GM18508 (cell line): ENCODE measurements around the gene GPR87.

Experiments
- ATAC-seq: cut with Tn5 transposase; IDR thresholded peaks from one replicate; pipeline ENCODE4 v1.9.1; 2021; ENCODE audit warnings: moderate number of reproducible peaks; ENCODE audit not compliant: insufficient read depth, unreplicated experiment

The GPR87 gene, protein sequence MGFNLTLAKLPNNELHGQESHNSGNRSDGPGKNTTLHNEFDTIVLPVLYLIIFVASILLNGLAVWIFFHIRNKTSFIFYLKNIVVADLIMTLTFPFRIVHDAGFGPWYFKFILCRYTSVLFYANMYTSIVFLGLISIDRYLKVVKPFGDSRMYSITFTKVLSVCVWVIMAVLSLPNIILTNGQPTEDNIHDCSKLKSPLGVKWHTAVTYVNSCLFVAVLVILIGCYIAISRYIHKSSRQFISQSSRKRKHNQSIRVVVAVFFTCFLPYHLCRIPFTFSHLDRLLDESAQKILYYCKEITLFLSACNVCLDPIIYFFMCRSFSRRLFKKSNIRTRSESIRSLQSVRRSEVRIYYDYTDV

DNA sequence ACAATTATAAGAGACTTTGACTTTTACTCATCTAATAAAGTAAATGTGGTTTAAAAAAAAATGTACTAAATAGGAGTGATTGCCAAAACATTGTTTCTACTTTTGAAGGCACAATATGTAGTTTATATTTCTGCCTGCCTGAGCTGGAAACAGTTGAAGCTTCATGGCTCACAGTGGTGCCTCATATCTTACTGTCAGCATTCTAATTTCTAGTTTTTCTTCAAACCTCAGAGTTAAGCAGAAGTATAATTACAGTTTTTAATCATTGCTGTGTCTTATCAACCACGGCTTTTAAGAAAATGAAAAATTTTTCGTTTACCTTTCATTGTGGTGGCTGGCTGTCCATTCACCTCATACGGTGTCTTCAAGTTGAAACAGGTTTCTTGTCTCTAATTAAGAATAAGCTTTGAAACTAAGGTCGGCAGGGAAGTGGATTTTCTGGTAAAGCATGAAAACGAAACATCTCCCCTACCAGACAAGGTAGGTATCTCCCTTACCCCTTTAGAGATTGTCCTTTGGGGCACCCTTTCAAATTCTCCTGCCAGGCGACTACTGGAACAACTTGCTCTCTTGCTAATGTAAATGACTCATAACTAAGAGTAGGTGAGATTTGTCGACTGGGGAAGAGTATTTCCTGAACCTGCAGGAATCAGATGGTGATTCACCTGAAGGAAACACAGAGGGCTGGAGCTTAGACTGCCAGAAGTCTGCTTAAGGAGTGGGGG, at the start of gene GPR87:
Gene GPR87, minus strand, starts transcription at position 554 of the 725 bp plus-strand sequence. CDS start 16,720 bp downstream, outside the sequence.
- no peak for ATAC-seq

DNA sequence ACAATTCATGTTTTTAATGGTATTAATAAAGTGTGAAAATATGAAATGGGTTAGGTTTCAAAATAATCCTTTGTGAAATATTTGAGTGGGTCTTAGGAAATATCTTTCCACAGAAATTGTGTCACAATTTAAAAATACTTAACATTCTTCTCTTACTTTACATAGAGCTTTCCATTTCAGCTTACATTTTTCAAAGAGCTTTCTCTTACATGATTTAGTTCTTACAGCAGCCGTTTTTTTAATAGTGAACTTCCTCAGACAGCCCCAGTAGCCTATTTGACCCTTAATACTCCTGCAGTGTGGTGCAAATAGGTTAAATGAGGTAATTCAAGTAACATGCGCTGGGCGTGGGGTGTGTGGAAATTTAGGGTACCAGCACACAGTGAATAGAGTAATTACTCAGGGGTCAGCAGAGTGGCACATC, 46.1 kb upstream of the GPR87 start:
- ATAC-seq: no peak

DNA sequence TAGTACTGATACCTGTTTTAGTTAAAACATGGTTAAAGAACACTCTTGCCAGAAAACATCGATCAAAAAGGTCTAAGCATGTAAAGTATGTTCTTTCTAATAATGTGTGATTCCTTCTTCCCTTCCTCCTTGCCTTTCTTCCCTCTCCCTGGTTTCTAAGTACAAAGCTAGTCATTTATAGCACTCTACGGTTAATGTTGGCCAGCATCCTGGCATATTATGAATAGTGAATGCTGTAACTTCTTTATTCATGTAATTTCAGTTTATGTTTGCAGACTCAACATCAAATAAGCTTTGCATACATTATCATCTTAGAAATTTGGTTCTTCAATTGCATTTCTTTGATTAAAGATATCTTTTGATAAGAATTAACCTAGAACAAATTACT, 40.8 kb upstream of the GPR87 start:
- ATAC-seq: no peak

DNA sequence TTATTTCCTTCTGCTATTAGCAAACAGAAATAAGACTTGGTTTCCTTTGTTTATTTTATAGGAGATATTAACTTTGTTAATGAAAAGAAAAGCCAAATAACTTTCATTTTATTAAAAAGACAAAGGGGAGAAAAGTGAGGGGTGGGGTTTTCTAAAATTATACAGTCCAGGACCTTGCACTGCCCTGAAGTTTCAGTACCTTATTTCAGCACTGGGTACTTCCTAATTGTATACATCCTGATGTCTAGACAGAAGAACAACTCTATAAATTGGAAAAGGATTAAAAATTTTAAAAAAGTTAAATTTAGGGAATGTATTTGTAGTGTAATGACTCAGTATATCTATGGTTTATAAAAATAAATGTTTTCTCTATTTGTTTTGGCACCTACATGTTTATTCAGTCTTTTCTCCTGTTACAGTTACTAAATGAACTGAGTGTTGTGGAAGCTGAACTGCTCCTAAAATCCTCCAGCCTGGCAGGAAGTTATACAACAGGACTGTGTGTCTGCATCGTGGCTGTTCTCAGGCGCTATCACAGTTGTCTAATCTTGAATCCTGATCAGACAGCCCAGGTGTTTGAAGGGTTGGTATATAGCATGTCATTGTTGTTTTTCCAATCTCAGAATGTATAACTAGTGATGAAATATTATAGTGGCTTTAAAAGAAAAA, 40.3 kb upstream of the GPR87 start:
- no peak for ATAC-seq

DNA sequence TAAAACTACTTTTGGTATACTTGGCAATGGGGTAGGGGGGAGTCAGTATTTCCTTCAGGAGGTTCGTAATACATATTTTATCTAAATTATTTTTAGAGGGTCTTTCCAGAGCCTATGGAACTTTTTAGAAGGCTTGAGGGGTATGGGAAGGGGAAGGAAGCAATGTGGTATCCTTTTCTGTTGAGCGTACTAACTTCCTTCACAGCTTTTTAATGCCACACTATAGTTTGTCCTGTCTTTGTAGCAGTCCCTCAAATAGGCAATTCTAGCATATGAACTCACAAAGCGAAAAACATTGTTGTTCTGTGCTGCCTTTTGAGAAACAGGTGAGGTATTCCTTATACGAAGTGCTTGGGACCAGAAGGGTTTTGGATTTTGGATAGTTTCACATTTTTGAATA, 35.0 kb upstream of the GPR87 start:
- ATAC-seq: no peak

DNA sequence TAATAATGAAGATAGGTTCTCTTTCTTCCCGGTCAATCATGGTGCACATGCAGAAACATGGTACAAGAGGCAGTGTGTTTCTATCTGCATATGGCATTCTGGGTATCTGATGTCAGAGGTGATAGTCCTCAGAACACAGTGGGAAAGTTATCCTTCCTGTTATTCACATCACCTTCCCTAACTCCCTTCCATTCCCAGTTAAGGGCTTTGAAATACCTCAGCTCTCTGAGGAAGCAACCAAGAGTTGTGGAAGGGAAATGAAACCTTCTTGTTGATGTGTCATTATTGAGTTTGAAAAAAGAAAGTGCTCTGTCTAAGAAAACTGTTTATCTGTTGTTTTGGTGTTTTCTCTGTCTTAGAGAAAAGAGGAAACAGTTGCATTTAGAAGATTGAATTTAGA, 34.6 kb upstream of the GPR87 start:
- peak; percentile 73 for ATAC-seq

DNA sequence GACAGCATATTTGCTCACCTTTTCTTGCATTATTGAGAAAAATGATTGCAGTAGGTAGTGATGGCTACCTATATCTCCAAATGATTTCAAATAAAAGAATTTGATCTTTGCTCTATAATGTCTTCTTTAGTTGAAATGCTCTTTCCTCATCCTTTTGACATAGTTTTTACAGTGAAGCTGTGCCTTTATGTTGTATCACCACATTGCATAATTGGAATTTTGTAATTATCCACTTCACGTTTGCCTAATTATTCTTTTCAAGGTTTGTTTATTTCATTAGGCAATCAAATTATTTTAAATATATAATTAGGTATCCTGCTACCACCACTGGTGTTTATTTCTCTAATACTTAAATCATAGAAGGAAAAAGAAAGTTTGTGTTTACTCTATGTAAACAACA, 34.0 kb upstream of the GPR87 start:
- no peak for ATAC-seq

DNA sequence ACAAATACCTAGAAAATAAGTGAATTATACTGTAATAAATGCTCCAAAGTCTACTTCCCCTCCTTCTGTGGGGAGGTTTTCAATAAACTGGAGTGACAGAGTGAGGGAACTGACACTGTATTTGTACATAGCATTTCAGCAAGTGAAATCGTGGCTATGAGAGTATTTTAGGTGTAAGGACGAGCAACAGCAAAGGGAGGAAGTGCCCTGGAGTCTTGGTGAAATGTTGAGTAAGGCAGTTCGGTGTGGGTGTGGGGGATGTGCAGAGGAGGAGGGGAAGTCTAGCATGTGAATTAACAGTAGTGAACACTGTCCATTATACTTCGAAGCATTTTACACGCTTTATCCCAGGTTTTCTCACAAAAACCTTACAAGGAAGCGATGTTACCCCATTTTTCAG, 30.8 kb upstream of the GPR87 start:
- no peak for ATAC-seq

DNA sequence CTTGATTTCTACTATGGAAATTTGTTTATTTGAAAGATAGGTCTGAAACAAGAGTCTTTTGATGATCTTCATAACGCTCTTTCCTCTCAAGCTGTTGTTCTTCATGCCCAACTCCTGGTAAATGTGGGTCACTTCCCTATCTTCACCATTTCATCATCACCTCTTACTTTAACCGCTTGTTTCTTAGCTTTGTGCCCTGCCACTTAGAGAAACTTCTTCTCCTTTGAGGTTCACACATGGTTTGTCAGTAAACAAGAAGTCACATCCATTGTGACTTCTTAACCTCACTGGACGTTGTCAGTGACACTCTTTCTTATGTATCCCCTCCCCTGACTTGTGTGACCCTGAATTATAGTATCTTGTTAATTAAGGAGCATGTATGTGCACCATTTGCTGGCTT, 29.7 kb upstream of the GPR87 start:
- no peak for ATAC-seq

DNA sequence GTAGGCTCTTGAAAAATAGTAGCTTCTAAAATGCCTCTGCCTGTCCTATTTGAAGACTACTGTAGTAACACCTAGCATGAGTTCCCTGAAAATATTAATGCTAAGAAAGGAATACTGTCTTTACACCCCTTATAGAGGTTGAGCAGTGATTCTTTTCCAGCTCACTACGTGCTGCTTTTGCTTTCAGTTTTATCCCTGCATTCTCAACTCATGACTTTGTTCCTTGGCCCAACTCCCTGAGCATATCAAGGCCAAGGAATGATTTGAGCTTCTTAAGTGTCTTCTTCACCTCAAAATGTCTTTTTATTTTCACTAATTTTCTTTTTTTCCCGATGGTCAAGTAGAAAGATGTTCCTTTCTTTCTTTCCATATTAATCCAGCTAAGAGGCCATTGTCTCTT, 29.2 kb upstream of the GPR87 start:
- no peak for ATAC-seq

DNA sequence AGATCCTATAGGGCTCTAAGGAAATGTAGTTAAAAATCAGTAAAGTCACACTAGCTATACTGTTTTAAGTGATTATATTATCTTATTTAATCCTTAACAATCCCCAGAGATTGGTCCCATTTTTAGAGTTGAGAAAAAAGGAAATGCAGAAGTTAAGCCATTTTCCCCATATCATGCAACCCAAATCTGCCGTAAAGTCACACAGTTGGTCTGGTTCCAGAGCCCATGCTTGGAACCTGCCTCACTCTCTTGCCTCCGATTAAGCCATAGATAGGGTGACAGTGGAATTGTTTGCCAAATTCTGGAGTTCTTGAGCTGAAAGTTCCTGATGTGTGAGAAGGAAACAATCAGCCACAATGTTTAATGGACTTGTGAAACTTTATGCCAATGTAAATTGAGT, 15.1 kb upstream of the GPR87 start:
- ATAC-seq: no peak

DNA sequence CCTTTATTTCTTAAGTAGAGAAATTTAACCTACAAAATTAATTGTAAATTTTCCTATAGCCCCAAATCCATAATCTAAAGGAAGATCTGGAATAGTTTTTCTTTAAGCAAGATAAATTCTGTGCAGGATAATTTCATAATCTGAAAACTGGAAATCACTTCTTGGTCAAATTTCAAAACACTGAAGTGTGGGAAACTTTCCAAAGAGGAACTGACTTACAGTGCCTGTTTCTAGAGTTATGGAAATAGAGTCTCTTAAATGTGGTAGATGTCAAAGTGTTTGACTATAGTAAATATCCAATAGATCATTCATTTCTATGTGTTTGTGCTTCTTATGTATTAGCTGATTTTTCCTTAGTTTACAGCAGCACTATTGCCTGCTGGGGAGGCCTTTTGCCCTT, 14.3 kb upstream of the GPR87 start:
- ATAC-seq: no peak

DNA sequence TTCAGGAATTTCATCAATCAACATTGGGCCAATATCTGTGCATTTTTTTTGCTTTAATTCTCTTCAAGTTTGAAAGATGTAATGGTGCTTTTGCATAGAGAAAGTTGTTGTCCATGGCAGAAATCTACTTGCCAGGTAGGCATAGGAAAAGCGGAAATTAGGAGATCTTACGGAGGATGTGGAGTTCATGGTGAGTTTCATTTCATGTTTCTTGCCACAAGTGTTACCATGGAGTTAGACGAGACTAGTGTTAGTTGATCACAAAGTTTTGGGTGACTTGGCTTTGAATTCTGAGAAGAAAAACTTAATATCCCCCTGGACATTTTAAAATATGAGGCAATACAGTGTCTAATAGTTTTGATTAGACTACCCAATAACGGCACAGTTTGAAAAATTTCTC, 13.8 kb upstream of the GPR87 start:
- no peak for ATAC-seq

DNA sequence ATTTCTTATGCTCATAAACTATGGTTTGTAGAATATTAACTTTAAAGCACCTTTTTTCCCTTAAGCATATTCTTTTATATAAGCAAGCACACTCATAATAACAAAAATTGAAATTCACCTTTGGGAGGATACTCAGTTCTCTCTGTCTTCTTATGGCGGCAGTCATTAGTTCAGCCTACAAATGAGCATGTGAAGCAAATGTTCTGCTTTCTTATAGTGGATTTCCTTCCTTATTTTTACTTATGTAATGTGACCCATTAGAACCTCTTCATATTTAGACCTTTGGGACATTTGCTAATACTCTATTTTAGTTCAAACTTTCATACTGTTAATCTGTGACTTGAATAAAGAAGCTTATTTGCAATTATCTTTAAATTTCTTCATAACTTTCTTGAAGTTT, 12.7 kb upstream of the GPR87 start, which contains the start of gene P2RY13:
Gene P2RY13, minus strand, starts transcription at position 187 of the 400 bp plus-strand sequence. Its CDS starts 21 bp downstream, at position 166.
- no peak for ATAC-seq

DNA sequence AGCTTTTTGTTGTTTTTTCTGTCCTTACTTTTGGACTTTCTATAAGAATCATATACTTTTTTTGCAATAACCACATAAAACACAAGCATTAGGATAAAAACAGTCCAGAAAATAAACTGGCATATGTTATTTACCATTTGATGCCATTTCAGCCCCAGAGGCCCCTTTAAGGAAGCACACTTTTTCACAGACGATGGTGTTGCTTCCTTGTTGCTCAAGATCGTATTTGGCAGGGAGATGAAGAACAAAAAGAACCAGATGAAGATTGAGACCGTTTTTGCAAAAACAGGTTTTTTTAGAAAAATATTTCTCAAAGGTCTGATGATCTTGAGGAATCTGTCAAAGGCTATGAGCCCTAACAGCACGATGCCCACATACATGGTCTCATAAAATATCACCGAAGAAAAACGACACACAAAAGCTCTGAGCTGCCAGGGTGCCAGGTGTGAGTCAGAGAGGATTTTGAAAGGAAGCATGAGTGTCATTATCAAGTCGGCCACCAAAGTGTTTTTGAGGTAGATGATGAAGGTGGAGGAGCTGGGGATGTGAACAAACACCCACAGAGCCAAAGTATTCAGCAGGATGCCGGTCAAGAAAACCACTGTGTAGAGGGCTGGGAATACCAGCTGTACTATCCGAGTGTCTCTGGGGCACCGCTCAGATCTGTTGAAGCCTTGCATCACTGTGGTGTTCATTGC, 11.8 kb upstream of the GPR87 start:
- no peak for ATAC-seq

DNA sequence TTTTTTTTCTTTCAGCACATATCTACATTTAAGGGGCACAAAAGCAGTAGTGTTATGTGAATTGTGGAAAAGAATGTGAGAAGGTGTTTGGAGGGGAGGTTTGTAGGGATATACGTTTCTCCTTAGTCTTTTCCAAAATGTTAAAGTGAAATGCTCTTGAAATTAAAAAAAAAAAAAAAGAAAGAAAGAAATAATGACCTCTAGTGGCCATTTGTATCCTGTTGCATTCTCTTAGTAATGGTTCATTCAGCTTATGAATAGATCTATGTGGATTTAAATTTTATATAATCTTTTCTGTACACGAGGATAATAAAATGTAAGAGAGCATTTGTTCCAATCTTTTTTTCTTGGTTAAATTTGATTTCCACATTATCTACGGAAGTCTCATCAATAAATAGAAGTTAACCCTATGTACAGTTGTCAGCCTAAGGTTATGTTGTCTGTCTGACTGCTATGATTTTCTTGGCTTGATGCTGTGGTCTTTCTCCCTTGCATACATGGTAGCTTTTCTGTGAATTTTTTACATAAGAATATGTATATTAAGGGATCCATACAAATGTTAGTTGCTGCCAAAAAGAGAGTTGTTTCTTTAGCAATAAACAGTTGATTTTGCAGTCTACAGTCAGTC, 11.1 kb upstream of the GPR87 start:
- ATAC-seq: no peak

DNA sequence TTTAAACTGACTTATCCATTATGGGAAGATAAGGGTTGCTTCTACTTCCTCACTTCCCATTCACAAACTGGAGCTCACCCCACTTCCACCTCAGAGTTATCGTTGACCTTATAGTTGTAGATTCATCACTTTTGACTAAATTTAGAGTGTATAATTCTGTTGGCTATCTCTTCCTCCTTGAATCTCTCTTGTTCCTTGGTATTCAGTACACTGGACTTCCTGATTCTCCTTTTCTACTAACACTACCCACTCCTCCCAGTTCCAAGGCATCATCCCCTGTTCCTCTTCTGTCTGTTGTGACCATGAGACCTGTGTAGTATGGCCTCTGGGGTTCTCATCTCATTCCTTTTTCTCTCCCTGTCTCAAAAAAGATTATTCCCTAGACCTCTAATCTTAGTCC, 5.9 kb upstream of the GPR87 start:
- no peak for ATAC-seq

DNA sequence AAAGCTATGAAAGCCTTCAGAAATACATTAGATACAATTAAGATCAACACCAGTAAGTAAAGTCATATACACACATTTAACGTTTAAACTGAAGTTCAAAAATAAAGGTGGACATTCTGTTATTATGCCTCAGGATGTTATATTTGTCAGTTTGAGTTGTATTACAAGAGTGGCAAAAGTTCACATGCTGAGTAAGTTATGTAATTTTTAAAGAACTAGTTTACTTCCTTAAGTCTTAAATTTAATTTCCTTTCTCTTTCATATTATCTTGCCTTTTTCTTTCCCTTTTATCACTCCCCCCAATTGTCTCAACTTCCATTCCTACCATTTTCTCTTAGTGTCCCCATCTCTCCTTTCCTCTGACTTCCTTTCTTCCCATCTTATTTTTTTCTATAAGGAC, 4.9 kb upstream of the GPR87 start:
- no peak for ATAC-seq

DNA sequence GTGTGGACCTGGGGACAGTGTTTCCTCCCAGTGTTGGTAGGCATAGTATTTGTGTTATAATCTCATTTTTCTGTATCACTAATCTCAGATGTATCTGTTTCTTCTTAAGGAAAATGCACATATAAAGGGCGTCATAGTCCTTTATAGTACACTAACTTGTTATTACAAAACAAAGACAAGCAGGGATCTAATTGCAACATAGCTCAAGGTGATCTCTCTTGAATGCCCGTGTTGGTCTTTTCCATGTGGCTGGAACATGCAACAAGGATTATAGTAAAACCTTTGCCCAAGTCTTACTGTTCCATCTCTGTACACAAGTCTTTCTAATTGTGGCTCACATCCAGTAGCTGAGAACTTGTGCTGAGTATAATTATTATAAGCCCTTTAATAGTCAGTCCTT, 3.5 kb upstream of the GPR87 start:
- ATAC-seq: no peak

DNA sequence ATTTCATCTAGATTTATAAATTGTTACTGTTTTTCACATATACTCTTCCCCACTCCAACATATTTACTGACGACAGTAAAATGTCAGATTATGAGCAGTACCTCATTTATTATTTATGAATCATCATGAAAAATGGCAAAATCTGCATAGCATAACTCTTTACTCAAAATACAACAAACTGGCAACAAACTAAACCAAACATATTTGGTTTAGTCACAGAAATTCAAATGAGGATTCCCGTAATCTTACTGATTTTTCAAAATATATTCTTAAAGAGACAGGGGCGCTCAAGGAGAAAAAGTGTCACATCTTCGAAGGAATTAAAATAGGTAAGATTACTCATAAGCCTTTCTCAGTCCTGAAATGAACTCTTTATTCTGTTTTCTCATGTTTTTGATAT, 3.0 kb upstream of the GPR87 start:
- no peak for ATAC-seq
